Stimulated activated CD4-positive, alpha-beta T cell treated with anti-CD3 and anti-CD28 coated beads, Interleukin-12 subunit alpha, Interleukin-12 subunit beta, amount 100 ng/mL, for 24 hours (primary cell): ENCODE measurements around the gene ALDH1L1.

Experiments used
- DNase-seq, 2 experiments: peaks; one replicate each; pipeline ENCODE4 v3.0.0-alpha.2; 2020; ENCODE audit warnings: low read depth in 2 of 2

Gene ALDH1L1

DNA sequence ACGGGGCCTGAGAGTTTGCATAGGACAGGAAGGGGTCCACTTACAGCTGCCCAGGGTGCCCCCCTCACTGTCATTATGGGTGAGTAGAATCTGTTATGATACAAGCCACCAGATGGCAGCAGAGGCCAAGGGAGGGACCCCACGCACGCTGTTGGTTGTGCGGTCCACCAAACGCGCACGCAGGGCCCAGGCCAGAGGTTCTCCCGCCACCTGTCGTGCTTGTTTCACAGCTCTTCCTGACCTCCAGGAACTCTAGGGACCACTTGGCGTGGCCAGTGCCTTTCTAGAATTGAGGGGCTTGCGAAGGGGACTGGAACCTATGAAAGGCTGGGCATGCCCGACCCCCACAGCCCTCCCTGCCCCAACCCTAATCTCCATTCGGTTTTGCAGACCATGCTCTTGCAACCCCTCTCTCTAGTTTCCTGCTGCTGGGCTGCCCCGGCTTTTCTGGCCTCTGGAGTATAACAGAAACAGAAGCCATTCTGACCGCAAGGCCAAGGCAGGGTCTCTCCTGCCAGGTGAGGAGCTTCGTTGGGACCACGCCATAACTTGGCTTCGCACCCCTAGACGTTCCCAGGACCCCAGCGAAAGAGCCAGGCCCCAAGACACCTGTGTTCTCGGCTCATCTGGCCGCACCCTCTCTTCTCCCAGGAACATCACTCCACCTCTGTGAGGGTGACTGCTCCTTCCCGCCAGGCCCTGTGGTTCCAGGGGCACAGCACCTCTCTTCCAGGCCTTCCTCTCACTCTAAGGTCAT is 46.0 kb downstream of the ALDH1L1 start:
- peak in 1 of 2 experiments; percentile 42 for DNase-seq

DNA sequence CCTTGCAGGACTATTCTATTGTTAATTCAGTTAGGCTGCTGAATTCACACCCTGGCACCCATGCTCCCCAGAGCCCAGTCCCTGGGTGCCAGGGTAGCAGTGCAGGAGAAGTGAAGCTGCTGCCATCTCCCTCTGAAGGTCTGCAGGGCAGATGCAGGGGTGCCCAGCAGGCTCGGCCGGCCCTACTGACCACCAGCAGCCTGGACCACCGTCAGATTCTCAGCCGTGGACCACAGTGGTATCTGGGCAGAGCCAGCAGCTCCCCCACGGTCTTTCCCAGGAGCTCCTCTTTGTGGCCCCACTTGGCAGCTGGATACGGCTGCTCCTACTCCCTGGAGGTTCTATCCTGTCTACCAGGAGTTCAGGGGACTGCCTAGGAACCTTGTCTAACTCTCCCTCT is 46.8 kb downstream of the ALDH1L1 start:
- no peak for DNase-seq

DNA sequence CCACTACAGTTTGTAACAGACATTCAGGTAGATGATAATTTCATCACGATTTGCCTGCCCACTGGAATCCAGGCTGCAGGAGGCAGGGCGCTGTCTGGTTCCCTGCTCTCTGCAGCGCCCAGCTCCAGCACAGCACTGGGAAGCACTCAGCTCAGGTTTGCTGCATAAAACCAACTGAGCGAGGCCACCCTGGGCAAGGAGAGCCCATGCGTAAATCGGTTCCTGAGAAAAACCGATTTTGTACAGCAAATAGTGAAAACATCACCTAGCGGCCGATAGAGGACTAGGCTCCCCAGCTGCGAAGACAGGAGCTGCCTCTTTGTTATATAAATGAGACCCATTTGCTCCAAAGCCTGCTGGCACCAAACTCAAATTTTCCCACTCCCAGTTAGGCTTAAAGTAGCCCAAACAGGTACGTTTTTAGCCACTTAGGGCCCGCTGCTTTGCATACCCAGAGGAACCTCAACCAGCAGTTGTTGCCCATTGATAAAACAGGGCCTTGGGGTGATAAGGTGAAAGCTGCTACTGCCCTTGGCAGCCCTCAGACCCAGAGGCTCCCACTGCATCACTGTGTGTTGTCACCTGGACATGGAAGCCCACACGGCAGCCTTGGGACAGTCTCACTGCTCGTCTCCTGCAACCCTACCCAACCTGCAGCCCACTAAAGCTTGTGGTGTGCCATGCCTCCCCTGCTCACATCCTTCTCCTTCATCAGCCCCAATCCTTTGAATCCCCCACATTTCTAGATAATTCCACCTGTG is 47.5 kb downstream of the ALDH1L1 start:
- DNase-seq = no peak

DNA sequence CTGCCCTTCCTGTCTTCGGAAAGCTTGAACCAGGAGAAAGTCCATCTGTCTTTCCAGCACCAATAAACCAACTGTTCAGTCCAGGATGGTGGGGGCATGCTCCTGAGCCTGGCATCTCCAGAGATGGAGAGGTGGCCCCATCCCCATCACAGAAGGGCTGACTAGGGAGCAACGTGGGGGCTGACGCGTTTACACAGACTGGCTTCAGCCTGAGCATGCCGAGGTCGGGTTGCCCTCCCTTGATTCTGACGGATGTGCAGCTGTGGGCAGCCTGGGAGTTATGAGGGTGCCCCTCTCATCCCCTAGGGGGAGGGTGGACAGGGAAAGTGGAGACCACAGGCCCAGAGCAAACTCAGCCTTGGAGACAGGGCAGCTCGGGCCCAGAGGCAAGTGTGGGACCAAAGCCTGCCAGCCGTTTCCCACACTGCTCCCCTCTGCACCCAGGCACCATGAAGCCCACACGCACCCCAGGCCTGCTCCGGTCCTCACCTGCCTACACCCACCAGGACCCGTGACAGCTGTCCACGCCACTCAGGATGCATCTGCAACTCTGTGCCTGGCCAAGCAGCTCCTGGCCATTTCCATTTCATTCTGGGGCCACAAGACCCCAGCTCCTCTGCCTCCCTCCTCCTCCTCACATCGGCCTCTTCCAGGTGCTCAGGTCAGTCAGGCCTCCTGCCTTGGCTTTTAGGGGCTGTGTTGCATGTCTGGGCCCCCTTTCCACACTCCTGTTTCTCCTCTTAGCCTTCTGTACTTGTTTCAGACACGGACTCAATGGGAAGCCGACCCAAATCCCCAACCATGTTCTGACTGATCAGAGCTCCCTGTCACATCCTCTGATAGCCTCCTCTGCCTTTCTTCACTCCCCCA is 48.3 kb downstream of the ALDH1L1 start:
- DNase-seq = no peak

DNA sequence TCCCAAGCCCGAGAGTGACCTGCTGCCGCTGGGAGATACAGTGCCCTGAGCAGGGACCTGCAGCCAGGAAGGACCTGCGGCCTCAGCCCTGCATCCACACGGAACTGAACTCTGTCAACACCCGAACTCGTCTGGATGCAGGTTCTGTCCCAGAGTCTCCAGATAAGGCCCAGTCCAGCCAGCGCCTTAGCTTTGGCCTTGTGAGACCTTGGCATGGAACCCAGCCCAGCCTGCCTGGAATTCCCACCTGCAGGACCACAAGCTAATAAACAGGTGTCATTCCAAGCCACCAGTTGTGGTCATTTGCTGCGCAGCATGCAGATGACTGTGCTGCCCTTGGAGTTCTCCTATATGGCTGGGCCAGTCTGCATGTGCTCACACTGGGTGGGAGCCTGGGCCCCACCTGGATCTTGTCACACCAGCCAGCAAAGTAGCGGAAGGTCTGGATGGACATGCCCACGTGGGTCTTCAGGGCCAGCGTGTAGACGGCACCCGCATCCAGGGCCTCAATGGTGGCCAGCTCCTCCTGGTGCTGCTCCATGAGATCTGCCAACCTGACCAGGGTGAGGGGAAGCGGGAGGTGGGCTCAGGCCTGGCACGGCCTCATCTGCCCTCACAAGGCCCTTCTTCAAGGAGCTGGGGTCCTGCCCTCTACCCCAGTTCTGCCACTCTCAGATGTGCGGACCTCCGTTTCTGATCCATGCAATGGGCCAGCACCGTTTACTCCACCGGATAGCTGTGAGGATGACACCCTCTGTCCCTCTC is 49.2 kb downstream of the ALDH1L1 start:
- DNase-seq = no peak

DNA sequence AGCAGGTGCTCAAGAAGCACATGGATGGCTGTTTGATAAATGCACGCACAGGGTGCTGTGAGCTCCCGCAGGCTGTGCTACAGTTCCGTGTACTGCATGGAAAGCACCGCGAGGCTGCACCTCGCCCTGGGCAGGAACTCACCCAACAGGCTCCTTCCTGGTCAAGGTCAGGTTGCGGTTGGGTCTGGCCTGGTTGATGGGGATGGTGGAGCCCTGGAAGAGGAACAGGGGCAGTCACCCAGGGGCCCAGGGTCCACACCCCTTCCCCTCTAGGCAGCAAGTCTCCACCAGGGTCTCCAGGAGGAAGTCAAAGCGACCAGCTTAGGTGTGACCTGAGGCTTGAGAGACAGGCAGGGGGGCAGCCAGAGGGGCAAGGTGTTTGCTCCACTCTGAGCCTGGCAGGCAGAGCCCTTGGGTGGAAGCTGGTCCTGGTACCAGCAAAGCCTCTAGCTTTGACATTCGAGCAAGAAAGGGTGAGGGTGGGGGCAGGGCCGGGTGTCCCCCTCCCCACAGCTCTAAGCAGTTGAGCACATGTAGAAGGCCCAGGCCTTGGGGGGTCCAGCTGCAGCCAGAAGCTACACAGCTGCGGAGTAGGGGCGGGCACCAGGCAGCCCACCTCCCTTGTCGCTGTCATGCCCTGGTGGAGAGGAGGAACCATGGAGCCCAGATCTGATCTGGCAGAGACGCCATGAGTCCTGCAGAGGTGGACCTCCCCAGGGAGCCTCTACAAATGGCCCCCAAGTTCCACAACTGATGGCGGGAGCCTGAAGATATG is 50.1 kb downstream of the ALDH1L1 start:
- no peak for DNase-seq

DNA sequence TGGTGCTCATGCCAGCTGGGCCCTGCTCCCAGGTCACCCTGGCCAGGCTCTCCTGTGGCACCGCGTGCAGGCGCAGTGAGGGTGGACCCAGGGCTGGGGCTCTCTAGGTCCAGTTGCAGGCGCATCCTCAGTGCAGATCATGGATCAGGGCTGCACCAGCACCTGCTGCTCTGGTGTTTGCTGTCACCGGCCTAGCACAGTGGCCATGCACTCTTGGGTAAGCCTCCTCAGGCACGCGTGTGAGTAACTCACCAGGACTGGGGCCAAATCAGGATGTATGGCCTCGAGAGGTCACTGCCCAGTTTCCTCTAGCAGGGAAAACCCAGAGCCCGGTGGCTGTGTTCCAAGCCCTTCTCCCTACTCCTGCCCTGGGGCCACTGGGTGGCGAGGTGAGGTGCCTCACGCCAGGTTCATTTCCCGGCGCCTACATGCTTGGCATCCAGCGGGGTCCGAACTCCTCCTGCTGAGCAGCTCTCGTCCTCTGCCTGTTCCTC is 50.9 kb downstream of the ALDH1L1 start:
- no peak for DNase-seq

DNA sequence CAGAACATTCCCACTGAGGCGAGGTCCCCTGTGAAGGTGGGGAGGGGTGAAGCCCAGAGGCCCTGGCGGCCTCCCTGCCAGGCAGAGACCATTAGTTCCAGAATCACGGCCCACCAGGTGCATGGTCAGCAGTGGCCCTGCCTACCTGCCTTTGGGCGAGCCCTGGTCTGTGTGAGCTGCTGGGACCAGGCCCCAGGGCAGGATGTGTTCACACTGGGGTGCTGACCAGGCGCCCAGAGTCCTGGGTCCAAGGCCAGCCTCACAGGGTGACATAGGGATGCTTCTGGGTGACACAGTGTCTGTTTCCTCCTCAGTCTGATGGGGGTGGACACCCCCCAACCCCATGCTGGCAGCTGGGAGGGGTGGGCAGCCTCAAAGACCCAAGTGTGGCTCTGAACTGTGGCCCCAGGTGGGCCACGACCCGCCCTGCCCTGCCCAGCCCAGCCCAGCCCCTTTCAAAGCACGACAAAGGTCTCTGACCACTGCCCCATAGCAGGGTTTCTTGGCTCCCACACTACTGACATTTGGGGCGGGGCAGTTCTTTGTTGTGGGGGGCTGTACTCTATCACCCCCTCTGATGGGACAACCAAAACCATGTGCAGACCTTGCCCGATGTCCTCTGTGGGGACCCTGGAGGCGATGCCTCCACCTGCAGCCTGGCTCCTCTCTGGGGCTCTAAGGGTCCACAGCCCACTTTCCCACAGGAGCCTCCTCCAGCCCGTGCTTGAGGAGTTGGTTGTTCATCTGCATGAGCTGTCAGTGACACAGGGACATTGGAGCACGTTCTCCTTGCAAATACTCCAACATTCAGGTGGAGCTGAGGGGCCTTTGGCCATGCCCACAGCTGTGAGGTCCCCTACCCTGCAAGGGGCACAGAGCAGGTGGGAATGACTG is 51.6 kb downstream of the ALDH1L1 start:
- no peak for DNase-seq

DNA sequence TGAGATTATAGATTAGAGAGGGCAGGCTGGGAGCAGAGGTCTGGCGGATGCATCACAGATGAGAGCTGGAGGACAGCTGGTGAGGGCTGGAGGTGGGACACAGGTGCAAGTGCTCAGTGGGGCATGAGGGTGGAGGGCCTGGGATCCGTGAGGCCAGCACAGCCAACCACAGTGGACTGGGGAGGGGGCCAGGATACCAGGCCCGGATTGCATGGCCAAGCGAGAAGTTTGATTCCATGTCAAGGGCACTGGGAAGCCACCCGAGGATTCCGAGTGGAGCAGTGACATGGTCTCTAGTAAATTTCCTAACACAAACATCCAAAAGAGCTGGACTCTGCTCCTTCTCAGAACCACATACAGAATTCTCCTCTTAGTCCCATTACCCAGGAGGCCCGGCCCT is 52.5 kb downstream of the ALDH1L1 start:
- DNase-seq = no peak

DNA sequence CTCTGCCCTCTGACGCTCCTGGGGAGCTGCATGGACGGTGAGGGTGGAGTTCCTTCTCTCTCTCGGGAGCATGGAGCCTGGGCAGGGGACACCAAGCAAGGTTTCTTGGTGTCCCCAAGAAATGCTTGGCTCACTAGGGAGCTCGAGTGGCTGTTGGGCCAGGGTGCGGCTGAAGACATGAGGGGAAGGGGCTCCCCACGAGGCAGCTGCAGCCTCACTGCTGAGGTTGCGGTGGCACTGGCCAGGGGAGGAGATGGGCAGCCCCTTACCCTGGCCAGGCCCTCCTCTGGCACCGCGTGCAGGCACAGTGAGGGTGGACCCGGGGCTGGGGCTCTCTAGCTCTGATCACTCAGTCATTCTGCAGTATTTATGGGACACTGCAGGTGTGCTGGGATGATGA is 52.9 kb downstream of the ALDH1L1 start:
- no peak for DNase-seq

DNA sequence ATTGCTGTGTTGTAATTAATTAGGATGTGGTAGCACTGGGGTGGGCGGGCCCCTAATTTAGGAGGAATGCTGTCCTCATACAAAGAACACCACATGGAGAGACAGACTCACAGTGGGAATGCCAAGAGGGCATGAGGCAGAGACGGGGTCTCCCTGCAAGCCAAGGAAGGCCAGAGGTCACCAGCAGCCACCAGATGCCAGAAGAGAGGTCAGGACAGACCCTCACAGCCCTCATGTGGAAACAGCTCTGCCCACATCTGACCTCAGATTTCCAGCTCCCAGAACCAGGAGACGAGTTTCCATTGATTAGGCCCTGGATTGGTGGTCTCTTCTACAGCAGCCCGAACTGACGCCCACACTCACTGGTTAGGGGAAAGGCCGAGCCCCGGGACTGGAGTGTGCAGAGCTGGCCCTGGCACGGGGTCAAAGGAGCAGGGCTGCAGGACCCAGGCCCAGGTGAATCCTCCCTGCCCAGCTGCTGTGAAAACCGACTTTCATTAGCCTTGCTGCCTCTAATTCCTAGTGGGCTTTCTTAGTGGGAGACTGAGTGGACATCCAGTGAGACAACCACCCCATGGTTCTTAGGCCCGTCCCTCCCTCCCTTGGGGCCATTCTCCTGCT is 53.5 kb downstream of the ALDH1L1 start:
- no peak for DNase-seq

DNA sequence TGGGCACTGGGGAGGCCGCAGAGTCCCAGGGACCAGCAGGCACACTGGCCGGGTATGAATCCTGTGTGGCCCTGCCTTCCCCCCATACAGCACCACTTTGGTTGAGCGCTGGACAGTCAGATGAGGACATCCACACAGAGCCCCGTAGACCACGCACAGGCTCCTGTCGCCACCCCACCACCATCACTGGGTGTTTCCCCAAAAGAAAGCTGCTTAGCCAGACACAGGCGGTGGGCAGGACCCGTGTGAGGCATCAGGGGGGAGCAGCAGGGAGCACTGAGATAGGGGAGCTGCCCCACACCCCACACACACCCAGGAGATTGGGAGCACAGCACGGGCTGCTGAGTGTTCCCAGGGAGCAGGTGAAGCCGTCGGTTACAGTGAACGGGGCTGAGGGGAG is 54.1 kb downstream of the ALDH1L1 start:
- DNase-seq = no peak

DNA sequence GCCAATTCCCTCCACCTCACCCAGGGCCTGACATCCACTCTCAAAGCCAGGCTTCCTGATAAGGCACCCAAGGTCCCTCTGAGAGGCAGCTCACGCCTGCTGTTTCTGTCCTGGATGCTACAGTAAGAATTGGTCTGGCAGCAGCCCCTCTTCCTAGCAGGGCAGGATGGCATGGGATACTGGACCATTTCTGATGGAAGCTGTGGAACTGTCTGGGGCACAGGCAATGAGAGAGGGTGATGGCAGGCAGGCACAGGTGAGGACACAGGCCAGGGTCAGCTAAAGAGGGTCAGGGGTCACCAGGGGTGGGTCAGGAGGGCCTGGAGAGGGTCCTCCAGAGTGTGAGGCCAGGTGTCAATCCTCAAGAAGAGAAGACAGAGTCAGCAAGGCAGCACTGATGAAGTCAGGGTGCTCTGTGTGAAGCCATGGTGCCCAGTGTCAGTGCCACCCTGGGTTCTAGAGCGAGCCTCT is 54.6 kb downstream of the ALDH1L1 start:
- no peak for DNase-seq

DNA sequence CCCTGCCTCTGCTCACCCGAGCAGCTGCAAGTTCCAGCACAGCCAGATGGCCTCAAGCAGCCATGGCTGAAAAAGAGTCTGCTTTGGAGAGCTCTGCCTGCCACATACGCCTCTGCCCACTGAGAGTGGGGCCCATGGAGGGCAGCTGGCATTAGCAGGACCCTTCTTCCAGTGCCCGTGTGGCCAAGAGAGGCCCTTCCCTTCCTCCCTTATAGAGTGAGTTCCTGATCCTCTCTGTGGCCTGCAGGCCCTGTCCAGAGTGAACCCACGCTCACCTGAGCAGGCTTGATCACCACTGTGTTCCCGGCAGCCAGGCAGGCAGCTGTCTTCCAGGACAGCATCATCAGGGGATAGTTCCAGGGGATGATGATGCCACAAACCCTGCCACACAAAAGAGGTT is 55.0 kb downstream of the ALDH1L1 start:
- DNase-seq = no peak

DNA sequence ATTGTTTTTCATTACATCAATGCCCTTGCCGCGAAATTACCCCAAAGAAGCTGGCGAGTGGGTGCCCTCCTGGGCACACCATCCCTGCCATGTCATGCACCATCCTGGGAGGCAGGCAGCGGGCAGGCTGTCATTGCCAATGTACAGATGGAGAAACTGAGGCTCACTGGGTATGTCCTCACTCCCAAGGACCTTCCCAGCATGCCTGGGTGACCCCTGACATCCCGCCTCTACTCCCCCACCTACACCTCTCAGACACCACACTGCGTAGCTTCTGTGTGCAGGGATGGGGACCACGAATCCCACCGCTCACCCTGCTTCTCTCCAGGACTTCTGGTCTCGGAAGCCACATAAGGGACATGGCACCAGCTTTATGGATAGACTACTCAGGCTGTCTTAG is 55.5 kb downstream of the ALDH1L1 start:
- DNase-seq = no peak

DNA sequence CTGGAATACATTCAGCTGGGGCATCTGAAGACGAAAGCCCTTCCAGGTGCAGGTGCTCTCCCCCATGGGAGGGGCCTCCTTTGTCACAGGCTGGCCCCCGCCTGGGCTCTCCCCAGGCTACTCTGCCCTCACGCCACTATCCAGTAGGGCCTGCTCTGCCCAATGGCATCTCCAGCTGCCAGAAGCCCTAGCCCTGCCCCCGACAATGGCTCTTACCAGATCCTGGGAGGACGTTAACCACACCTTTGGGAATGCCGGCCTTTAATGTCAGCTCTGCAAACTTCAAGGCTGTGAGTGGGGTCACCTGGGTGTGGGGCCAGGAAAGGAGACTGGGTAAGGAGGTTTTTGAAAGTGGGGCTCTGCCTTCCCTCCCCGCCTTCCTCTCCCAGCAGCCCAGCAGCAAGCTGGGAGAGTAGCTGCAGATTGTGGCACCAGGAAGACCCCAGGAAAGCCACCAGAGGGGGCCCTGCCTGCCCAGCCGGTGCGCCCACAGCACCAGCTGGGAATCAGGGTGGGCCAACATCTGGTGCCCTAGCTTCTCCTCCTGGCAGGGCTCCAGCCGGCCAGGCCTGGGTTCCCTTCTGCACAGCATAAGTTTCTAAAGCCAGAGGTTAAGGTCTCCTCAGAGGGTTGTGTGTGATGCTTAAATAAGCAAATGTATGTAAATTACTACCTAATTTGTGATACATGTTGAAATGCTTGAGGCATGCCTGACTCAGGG is 56.1 kb downstream of the ALDH1L1 start:
- DNase-seq = no peak

DNA sequence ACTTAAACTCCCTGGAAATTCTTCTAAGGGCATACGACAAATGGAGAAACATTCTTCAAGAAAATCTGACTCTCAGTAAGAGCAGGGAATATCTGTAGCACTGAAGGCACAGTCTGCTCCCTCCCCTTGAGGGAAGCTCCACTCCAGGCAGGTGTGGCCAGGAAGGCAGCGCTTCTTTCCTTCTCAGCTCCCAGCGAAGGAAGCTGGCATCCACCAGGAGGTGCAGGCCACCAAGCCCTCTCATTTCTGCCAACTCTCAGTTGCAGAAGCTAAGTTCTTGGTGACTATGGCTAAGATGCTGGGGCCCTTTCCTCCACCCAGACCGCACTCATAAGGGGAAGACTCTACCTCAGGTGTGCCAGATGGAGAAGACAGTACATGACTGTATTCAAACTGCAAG is 58.8 kb downstream of the ALDH1L1 start:
- no peak for DNase-seq

DNA sequence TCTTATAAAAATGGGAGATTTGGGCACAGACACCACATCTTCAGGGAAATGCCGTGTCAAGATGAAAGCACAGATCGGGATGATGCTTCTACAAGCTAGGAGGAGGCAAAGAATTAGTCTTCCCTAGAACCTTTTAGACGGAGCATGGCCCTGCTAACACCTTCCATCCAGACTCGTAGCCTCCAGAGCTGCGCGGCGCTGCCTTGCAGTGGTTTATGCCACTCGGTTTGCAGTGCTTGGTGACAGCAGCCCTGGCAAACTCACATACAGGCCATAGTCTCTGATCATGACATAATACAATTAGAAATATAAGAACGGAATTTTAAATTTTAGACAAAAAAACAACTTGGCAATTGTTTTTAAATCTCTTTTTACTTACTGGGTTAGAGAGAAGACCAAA is 59.3 kb downstream of the ALDH1L1 start:
- no peak for DNase-seq
